GM18498 (cell line): ENCODE data around the gene WDFY3.

Experiments
- ATAC-seq: cut with Tn5 transposase; IDR thresholded peaks from one replicate; pipeline ENCODE4 v1.9.1; 2021; ENCODE audit warnings: mild to moderate bottlenecking, moderate library complexity; ENCODE audit not compliant: unreplicated experiment

The WDFY3 gene, protein sequence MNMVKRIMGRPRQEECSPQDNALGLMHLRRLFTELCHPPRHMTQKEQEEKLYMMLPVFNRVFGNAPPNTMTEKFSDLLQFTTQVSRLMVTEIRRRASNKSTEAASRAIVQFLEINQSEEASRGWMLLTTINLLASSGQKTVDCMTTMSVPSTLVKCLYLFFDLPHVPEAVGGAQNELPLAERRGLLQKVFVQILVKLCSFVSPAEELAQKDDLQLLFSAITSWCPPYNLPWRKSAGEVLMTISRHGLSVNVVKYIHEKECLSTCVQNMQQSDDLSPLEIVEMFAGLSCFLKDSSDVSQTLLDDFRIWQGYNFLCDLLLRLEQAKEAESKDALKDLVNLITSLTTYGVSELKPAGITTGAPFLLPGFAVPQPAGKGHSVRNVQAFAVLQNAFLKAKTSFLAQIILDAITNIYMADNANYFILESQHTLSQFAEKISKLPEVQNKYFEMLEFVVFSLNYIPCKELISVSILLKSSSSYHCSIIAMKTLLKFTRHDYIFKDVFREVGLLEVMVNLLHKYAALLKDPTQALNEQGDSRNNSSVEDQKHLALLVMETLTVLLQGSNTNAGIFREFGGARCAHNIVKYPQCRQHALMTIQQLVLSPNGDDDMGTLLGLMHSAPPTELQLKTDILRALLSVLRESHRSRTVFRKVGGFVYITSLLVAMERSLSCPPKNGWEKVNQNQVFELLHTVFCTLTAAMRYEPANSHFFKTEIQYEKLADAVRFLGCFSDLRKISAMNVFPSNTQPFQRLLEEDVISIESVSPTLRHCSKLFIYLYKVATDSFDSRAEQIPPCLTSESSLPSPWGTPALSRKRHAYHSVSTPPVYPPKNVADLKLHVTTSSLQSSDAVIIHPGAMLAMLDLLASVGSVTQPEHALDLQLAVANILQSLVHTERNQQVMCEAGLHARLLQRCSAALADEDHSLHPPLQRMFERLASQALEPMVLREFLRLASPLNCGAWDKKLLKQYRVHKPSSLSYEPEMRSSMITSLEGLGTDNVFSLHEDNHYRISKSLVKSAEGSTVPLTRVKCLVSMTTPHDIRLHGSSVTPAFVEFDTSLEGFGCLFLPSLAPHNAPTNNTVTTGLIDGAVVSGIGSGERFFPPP (N-terminal part only)

DNA sequence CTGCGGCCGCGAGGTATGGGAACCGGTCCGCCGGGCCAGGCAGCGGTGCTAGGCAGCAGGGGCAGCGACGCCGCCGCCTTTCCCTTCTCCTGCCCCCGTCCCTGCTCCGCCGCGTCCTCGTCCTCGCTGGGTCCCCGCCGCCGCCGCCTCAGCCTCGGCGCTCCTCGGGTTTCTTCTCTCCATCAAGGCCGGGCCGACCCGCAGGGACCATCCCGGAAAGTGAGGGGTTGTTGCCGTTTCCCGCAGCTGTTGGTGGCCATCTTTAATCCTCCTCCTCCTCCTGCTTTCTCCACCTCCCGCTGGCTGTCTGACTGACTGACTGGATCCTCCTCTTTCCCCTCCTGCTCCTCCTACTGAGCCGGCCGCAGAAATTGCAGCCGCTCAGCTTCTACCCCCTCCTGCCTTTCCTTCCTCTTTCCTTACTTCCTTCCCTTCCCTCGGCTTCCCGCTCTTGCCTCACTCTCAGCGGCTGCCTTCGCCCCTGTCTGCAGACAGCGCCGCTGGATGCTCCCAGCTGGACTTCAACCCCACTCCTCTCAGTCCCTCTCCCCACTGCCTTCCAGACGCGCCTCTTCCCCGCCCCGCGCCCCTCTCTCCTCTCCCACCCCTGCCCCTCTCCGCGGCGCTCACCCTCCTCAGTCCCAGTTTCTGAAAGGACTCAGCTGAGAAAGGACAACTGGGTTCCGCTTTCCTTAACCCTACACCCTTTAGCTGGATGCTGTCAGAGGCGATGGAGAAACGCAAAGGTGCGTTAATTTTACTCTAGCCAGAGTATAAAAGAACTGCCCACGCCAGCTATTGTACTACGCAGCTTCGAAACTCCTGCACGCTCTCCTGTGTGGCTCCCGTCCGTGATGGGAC is at the start of gene WDFY3:
WDFY3 (minus strand) TSS at position 309 of the 861 bp plus-strand sequence. CDS start 106,099 bp downstream, outside the sequence.
- peak; percentile 55 for ATAC-seq

DNA sequence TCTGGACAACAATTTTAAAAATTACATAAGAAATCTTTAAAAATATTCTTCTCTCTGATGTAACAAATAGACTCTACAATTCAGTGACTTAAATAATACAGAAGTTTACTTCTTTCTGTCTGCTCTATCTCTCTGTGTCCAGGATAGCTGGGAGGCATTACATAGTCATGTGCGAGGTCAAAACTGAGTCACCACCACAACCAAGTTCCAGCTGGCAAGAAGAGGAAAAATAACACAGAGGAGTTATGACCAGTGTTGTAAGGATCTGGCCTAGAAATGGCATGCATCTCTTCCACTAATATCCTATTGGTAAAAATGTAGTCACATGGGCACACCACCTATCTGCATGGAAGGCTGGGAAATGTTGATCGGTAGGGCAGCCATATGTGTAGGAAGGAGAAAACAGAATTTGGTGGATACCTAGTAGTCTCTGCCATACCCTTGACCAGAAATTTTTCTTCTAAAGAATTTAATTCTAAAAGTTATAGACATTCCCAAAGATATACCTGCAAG is 39.4 kb upstream of the WDFY3 start:
- ATAC-seq: no peak

DNA sequence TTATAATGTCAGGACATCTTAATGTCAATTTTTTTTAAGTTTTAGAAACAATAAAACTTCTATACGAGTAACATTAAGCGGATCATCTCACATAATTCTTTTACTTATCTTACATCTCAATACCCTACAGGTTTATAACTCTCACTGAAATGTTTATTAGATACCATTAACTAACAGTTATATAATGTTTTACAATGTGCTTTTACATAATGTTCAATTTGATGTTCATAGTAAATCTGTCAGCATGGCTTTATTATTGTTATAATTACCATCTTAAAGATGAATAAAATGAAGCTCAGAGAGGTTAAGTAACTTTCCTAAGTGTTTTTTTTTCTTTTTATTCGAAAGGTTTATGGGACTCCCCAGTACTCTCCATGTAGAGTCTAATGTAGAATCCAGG is 33.9 kb upstream of the WDFY3 start:
- no peak for ATAC-seq

DNA sequence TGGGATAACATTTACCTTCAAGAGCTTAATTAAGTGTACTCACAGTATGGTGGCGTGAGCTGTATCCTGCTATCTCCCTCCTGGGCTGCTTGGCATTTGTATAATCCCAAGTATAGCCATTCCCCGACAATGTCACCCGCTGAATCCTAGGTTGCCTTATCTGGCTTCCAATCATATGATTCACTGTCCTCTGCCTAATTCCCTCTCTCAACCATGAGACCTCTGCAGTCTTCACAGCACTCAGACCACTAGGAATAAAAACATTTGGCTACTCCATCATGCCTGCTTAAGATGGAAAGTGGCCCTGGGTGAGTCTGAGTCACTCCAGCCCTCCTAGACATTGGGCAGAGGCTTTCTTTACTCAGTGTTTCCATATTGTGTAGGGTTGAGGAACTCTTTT is 28.9 kb upstream of the WDFY3 start:
- no peak for ATAC-seq

DNA sequence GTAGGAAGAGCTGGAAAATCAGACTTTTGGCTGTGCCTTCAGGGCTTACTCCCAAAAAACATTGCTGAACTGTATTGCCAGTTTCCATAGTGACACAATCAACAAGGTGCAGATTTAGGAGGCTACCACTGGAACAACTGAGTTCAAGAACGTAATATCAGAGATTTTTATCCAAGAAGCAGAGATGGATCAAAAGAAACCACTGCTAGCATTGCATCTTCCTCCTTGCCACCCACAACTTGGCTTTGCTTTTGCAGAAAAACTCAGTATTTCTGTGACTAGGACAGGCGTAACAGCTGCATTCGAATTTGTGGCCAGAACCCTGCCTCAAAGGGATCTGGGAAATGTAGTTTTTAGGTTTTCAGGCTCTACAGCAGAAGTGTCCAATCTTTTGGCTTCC is 27.8 kb upstream of the WDFY3 start:
- no peak for ATAC-seq

DNA sequence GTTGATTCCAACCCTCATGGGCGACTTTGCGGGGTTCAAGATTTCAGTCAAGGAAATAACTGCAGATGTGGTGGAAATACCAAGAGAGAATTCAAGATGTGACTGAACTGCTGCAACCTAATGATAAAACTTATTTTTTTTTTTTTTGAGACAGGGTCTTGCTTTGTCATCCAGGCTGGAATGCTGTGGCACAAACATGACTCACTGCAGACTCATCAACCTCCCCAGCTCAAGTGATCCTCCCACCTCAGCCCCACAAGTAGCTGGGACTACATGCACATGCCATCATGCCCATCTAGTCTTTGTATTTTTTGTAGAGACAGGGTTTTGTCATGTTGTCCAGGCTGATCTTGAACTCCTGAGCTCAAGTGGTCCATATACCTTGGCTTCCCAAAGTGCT is 19.5 kb upstream of the WDFY3 start:
- no peak for ATAC-seq

DNA sequence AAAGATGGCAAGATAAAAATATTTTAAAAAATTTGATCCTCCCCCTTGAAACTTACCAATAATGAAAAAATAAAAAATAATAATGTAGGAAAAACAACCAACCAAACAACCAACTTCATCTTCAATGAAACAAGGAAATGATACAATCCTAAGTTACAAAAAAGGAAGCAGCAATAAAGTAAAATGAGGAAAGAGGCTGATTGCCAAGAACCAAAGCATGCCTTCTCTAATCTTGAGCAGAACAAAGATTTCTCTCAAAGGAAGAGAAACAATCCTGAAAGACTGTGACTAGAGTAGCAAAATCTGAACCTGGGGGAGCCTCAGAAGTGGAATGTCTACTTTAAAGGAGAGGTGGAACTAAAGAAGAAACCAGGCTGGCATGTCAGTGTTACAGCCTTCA is 10.9 kb upstream of the WDFY3 start:
- ATAC-seq: no peak

DNA sequence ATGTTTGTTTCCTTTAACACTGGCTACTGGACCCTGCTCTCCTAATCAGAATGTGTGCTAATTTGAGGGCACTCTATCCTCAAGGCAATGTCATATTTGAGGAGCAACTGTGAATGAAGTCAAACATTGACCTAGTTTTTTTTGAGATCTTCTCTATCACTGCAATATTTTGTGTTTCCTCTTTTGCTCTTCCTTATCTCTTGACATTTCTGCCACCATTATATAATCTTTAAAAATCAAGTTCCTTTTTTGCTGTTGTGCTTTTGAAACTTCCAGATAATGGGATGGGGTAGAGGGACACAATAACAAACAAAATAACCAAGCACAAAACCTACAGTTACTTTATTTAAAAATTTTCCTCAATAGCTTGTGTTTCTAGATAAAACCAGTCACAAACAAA is 7.4 kb upstream of the WDFY3 start:
- no peak for ATAC-seq

DNA sequence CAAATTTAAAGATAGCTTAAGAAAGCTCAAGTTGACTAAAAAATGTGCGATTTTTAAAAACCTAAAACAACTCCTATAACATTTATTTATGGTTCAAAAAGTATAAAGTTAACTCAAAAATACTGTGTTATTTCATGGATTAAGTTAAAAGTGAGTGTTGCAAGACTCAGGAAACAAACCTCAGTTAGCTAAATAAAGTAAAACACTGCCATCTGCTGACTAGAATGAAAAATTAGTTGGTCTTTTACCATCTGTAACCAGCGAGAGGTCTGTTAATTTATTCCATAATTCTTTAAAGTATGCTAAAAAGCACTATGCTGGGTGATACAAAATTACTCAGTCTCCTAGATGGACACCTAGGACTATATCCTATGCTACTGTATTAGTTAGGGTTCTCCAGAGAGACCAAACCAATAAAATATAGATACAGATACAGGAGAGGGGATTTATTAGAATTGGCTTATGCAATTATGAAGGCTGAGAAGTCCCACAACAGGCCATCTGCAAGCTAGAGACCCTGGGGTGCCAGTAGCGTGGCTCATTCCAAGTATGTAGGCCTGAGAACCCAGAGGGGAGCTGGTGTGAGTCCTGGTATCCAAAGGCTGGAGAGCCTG is 4.9 kb upstream of the WDFY3 start:
- ATAC-seq: no peak

DNA sequence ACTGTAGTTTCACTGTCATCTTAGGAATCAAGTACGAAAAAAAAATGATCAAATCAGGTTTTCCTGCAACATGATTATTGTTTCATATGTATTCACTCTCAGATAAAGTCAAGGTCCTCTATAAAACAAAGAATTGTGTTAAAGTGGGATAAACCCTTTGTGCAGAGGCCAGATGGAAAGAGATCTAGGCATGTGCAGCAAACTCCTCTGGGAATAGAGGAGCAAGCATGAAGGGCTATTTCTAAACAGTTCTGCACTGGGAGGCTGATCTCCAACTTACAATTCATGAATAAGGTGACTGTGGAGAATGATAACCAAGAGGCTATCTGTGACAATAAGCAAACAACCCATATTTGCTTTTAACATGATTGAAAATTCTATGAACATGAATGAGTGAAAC is 2.4 kb upstream of the WDFY3 start:
- no peak for ATAC-seq

DNA sequence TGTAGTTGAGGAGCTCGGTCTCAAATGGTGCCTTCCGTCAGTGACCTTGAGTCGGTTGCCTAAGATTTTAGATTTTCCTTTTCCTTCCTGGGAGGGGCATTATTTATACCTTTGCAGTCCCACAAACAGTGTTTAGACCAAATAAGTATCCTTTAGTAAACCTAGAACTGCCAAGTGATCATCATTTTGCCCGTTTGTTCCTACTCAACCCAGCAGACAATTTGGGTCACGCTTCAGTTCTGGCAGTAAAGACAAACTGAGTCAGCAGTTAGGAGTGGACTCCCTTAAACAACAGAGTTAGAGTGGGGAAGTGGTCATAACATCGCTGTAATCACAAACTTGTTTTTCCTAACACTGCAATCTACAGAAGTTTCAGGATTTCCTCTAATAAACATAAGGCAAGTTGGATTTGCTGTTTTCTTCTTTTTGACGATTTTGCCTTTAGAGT is 777 bp upstream of the WDFY3 start:
- ATAC-seq: no peak

DNA sequence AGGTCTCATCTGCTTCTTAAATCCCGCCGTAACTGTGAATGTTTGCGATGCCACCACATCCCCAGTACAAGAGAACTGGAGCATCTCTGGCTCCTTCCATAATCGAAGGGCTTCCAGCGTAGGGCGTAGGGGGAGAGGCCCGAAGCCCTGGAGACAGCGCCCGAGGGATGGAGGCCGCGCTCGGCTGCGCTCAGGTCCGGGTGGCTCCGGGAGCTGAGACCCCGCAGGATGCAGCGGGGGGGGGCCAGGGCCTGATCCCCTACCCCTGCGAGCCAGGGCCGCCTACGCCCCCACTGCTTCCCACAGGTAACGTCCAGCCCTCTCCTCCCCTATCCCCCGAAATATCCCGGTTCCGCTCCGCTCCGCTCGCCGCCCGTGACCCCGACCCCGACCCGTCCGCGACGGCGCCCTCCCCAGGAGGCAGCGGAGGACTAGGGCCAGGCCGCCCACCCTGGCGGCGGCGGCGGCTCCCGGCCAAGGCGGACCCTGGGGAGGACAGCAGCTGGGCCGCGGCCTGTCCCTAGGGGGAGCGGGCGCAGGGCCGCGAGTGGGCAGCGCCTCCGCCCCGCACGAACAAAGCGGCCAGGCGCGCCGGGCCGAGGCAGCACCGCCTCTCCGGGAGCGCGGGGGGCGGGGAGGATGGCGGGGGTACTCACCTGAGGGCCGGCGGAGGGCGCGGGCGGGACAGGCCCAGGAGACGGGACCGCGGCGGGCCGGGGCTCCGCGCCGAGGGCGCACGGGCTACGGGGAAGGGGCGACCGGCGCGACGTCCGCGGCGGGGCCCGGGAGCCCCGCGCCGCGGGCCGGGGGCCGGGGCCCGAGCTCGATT is 723 bp downstream of the WDFY3 start:
- peak; percentile 26 for ATAC-seq

DNA sequence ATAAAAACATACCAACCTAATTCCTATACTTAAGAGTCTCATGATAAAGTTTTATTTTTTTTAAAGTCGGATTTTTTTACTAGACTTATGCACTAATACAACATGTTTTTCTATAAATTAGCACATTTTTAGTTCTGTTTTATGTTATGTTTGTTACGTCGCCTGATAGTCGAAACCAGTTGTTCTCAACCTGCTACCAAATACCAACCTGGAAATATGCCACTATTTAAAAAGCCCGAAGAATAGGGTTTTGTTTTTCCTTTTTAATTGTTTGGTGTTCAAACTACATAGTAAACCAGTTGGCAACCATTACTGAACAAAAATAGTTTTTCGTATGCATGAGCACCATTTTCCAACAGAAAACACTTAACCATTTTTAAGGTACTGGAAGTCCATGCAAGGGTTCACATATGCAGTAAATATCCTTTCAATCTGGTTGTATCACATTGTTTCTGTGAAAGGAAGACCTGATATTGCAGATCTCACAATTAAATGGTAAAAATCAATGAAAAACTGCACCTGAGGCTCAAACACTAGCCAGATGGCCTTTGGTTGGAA is 1.4 kb downstream of the WDFY3 start:
- ATAC-seq: no peak

DNA sequence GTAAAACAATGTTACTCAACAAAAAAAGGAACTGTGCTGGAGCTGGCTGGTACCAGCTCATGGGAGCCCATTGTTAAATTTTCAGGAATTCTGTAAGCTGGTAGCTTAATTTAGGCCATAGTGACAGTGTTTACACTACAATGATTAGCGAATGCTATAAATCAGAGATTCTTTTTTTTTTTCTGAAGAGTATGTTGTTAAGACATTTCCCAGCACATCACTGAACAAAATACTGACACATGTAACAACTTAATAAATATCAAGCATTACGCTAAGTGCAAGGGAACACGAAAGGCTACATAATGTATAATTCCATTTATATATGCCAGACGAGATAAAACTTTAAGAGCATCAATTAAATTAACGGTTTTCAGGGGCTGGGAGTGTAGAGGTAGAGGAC is 4.4 kb downstream of the WDFY3 start:
- ATAC-seq: no peak

DNA sequence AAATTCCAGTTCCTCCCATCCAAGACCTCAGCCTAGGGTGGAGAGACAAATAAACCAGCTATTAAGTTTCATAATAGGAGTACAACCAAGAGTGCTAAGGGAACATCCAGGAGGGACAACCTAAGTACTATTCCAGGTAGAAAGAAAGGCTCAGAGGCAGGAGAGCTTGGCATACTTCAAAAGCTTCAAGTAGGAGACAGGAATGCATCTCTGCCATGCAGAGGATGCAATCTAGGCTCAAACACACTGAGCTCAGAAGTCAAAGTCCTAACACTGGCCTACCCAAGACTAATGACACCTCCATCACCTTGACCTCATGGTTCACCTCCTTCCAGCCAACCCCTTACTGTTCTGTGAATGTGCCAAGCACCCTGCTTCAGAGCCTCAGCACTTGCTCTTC is 8.1 kb downstream of the WDFY3 start:
- no peak for ATAC-seq

DNA sequence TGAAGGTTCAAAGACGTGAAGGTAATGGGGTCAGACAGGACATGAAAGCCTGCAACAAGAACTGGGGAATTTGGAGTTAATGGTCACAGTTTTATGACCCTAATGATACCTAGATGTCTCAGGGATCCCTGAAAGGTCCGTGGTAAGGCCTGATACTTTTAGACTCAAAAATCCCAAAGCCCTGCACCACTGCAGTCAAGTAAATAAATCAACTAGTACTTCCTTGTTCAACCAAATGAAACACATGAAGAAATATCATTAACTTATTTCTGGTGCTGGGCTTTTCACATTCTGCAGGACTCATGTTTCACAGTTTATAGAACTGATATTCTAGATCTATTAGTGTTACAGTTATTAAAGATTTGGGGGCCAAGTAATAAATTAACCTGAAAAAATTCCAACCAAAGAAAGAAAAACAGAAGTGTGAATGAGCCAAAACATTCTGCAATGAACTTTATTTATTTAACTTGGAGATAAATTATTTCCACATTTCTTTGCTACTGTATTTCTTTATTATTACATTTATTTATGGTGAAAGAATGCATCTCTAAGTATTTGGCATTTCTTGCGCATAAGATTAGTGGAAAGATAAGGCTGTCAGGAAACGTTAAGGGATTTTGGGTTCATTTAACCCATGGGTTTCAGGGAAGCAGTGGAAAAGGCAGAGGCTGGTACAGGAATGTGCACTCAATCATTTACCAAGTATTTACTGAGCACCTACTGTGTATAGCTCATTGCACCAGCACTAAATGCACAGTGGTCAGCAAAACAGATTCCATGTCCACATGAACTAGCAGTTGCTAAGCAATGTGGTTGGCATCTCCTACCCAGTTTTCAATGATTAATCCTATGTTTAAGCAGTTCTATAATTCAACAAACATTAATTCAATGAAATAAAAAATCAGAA is 8.7 kb downstream of the WDFY3 start:
- ATAC-seq: no peak

DNA sequence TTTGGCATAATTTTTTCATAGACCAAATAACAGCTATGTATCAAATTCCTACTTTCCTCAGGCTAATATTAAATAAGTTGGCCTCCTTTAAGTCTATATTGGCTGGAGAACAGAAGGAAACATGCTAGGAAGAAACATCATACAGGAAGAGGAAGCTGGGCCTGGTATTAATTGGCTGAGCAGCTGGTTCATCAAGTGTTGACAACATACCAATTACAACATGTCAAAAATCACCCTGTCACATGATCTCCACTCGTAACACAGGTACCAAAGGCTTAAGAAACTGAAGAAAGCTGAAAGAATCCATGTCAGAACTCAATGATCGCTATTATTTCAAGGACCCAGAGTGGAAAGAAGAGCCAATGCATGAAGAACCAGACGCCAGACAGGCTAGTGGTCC is 10.5 kb downstream of the WDFY3 start:
- ATAC-seq: no peak
